Hepatocyte (in vitro differentiated cells): Measurements from ENCODE around the gene LIMK2. TPM values are rescaled to one million over a fixed set of nuclear protein-coding genes. Genes with fewer than 3 reads are reported as not detected.

Experiments used
- DNase-seq: peaks from one replicate; pipeline ENCODE4 v3.0.0-alpha.2; 2016; ENCODE audit warnings: low spot score
- H2AFZ ChIP-seq: fragments of 200-600 bp; sonication (generic); 2 replicates; pipeline ENCODE4 v1.6.0; 2016; ENCODE audit warnings: antibody characterized with exemption, mild to moderate bottlenecking
- H3K27ac ChIP-seq: fragments of 200-600 bp; sonication (generic); 2 replicates; pipeline ENCODE4 v1.5.1; 2016; ENCODE audit warnings: mild to moderate bottlenecking
- H3K27me3 ChIP-seq: fragments of 200-600 bp; sonication (generic); 2 replicates; pipeline ENCODE4 v1.6.1; 2016
- H3K36me3 ChIP-seq: fragments of 200-600 bp; sonication (generic); replicated peaks from 2 replicates; pipeline ENCODE4 v1.5.1; 2016; ENCODE audit warnings: low read depth; ENCODE audit not compliant: insufficient read depth
- H3K4me1 ChIP-seq: fragments of 200-600 bp; sonication (generic); 2 replicates; pipeline ENCODE4 v1.5.1; 2016; ENCODE audit warnings: mild to moderate bottlenecking, moderate library complexity; ENCODE audit not compliant: insufficient read depth
- H3K4me2 ChIP-seq: fragments of 200-600 bp; sonication (generic); 2 replicates; pipeline ENCODE4 v1.6.0; 2016
- H3K4me3 ChIP-seq: fragments of 200-600 bp; sonication (generic); 2 replicates; pipeline ENCODE4 v1.5.1; 2016; ENCODE audit warnings: mild to moderate bottlenecking
- H3K79me2 ChIP-seq: fragments of 200-600 bp; sonication (generic); 2 replicates; pipeline ENCODE4 v1.6.0; 2017; ENCODE audit warnings: mild to moderate bottlenecking
- H3K9me2 ChIP-seq: fragments of 200-600 bp; sonication (generic); replicated peaks from 2 replicates; pipeline ENCODE4 v1.6.0; 2017; ENCODE audit warnings: mild to moderate bottlenecking; ENCODE audit not compliant: insufficient read depth
- H3K9me3 ChIP-seq: fragments of 200-600 bp; sonication (generic); 2 replicates; pipeline ENCODE4 v1.5.1; 2016; ENCODE audit warnings: low read depth, mild to moderate bottlenecking
- H4K20me1 ChIP-seq: fragments of 200-600 bp; sonication (generic); 2 replicates; pipeline ENCODE4 v1.6.0; 2016; ENCODE audit warnings: mild to moderate bottlenecking; ENCODE audit not compliant: insufficient read depth, poor library complexity, severe bottlenecking
- CTCF ChIP-seq: fragments of 200-600 bp; sonication (generic); IDR thresholded peaks from 2 replicates; pipeline ENCODE4 v1.5.1; 2016; ENCODE audit warnings: antibody characterized with exemption, mild to moderate bottlenecking; ENCODE audit not compliant: poor library complexity
- EZH2 ChIP-seq: fragments of 200-600 bp; sonication (generic); IDR thresholded peaks from 2 replicates; pipeline ENCODE4 v1.6.1; 2016; ENCODE audit warnings: antibody characterized with exemption, mild to moderate bottlenecking, borderline replicate concordance
- EZH2phosphoT487 ChIP-seq: fragments of 200-600 bp; sonication (generic); IDR thresholded peaks from one replicate; pipeline ENCODE4 v1.6.1; 2018; ENCODE audit warnings: antibody characterized with exemption, mild to moderate bottlenecking, low read depth, moderate library complexity; ENCODE audit not compliant: unreplicated experiment, severe bottlenecking
- WGBS: methylation state at CpG from one replicate; pipeline ENCODE4 v1.1.6; 2016; ENCODE audit warnings: low lambda C conversion rate; ENCODE audit errors: missing lambda C conversion rate; 5-methylcytosine and 5-hydroxymethylcytosine counted together
- polyA plus RNA-seq: library from polyadenylated mRNA; unstranded; fragments of >200 nt; fragmentation: Nextera tagmentation; extraction: Ambion mirVana; gene quantifications from 2 replicates; pipeline ENCODE4 v1.2.1, GENCODE V29; 2016
- total RNA-seq: library from RNA; depleted of rRNA; stranded (reverse); fragments of >200 nt; gene quantifications from 2 replicates; pipeline ENCODE4 v1.2.3, GENCODE V29; 2014

LIMK2 gene
- total and polyA plus RNA-seq, 2 experiments from 2014 or later = 45.9 to 49.9 TPM

GRCh38 chr22:31276426-31277167 lies 64.5 kb downstream of the LIMK2 start:
- Histone ChIP-seq H3K4me3 (no peak overlapping the region), H4K20me1 (no peaks in the 10 kb centered on the region), H3K27ac (no peak overlapping the region), H2AFZ (no peak overlapping the region), H3K9me2 (no peaks in the 10 kb centered on the region), H3K4me2 (no peak overlapping the region), H3K27me3 (no peaks in the 10 kb centered on the region), H3K9me3 (no peaks in the 10 kb centered on the region), H3K4me1 (peaks cover 13% of the 10 kb centered on the region), H3K79me2 (no peaks in the 10 kb centered on the region), H3K36me3 (peaks cover 4% of the 10 kb centered on the region)
- WGBS = 99% methylated on average over 23 of the region's 69 CpGs
- DNase-seq = no peak
- TF ChIP-seq EZH2 (no peak), EZH2phosphoT487 (no peak), CTCF (no peak)

- no peaks in the 10 kb centered on the region for H3K9me3 ChIP-seq
- H3K27ac ChIP-seq = no peak overlapping the region
- H2AFZ ChIP-seq = no peak overlapping the region
- H3K4me2 ChIP-seq = no peak overlapping the region
- no peaks in the 10 kb centered on the region for H3K9me2 ChIP-seq
- H3K27me3 ChIP-seq = no peaks in the 10 kb centered on the region
- WGBS = 81% methylated on average over 5 of the region's 5 CpGs
- no peak overlapping the region for H3K4me3 ChIP-seq
- no peak for TF ChIP-seq EZH2phosphoT487
- TF ChIP-seq EZH2 = no peak
- no peak for TF ChIP-seq CTCF
- DNase-seq = no peak
- H3K79me2 ChIP-seq = no peaks in the 10 kb centered on the region
- H3K4me1 ChIP-seq = peaks cover 10% of the 10 kb centered on the region
- H4K20me1 ChIP-seq = no peaks in the 10 kb centered on the region
- peaks cover 4% of the 10 kb centered on the region for H3K36me3 ChIP-seq
Observed at GRCh38 chr22:31277741-31278140, 65.6 kb downstream of the LIMK2 start.

- no peaks in the 10 kb centered on the region for H4K20me1 ChIP-seq
- peaks cover 4% of the 10 kb centered on the region for H3K36me3 ChIP-seq
- H3K9me3 ChIP-seq = no peaks in the 10 kb centered on the region
- H3K27me3 ChIP-seq = no peaks in the 10 kb centered on the region
- H3K4me1 ChIP-seq = peaks cover 10% of the 10 kb centered on the region
- TF ChIP-seq EZH2 (no peak), CTCF (no peak)
- DNase-seq = no peak
- no peaks in the 10 kb centered on the region for H3K9me2 ChIP-seq
- no peak overlapping the region for H2AFZ ChIP-seq
- no peaks in the 10 kb centered on the region for H3K79me2 ChIP-seq
- 94% methylated on average over 9 of the region's 9 CpGs for WGBS
- H3K27ac ChIP-seq = no peak overlapping the region
- H3K4me3 ChIP-seq = no peak overlapping the region
- no peak overlapping the region for H3K4me2 ChIP-seq
Observed at GRCh38 chr22:31278151-31278621, 66.1 kb downstream of the LIMK2 start.
